OCI-LY3 (cell line): ENCODE measurements around the gene KANSL1.

Experiments used
- CTCF ChIP-seq: fragments of 200-600, 300-600 bp; sonication (generic); IDR thresholded peaks from 2 replicates; pipeline ENCODE4 v1.5.1; 2014; ENCODE audit warnings: antibody characterized with exemption, low read length, low read depth
- EZH2phosphoT487 ChIP-seq: fragments of 200-600 bp; shearing (Covaris generic); IDR thresholded peaks from 2 replicates; pipeline ENCODE4 v1.6.1; 2018; ENCODE audit warnings: antibody characterized with exemption, mixed run types, low read depth

GRCh38 chr17:46122486-46122871 is 70.8 kb downstream of the KANSL1 start:
- TF ChIP-seq CTCF: no peak
- TF ChIP-seq EZH2phosphoT487: no peak
